Measurements from ENCODE around the gene PFDN4. TPM values are rescaled to one million over a fixed set of nuclear protein-coding genes. Genes with fewer than 3 reads are reported as not detected.
A peak's percentile ranks its signal among the peaks of the same experiment; 100 is the strongest.

The PFDN4 gene
- total and polyA plus RNA-seq, 2 of the 13 experiments (the other 11 are each of a cell fraction or from before 2014, with no cell fraction given) = 59.8 to 227 TPM

DNA sequence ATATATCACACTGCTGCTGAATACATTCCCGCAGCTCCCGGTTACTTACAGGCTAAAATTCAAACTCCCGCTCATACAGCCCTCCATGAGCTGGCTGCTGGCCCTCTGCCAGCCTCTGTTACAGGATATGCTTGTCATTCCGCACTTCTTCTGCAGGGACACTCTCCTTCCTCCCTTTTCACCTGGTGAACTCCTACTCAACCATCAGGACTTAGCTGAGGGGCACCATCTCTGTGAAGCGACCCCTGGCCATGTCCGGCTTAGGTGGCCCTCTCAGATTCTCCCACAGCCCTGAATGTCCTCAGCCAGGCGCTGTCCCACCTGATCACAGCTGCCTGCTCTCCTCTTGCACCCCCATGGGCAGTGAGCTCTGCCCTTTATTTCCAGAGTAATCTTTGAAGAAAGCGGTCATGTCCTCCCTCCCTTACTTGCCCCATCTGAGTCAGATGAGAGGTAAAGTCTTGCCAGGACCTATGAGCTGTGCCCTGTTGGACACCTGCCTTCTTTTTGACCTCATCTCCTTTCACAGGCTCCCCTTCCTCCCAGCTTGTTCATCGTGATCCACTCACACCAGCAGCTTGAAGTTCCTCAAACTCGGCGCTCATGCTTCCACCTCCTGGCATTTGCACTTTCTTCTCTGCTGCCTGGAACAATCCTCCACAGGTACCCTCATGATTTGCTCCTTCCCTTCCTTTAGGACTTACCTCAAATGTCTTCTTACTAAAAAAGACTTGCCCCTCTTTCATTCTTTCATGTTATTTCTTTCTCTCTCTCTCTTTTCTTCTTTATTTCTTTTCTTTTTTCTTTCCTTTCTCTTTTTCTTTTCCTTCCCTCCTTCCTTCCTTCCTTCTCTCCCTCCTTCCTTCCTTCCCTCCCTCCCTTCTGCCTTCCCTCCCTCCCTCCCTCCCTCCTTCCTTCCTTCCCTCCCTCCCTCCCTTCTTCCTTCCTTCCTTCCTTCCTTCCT, 39.7 kb upstream of the PFDN4 start:
- ChIA-PET POLR2A (interaction anchor here (0.8 to 3.9 kb wide), 4 partner anchors 35 to 64 kb away, joined by 3 to 19 read pairs (median 10); no protein-coding TSS in a partner anchor), CTCF (ENCODE audit: low intra/inter-chr PET ratio, low total read pairs) (no interaction called here)
- FAIRE-seq (no peak), DNase-seq (ENCODE audit: low spot score) (peak; percentile 47), ATAC-seq (peak; percentile 17; the same call in 2 of the 3 replicates)
- Histone ChIP-seq H3K36me3 (replicated peaks in 1 of 2; ENCODE audit: control insufficient read depth in 1 of 2, insufficient read depth in 2 of 2, low read length in 2 of 2) (no peaks in the 10 kb centered on the region), H3K4me1 (ENCODE audit: insufficient read depth, low read length) (peaks cover 47% of the 10 kb centered on the region), H3K9me3 (ENCODE audit: low read length) (no peaks in the 10 kb centered on the region), H2AFZ (ENCODE audit: low read length) (no peak overlapping the region), H3K27me3 (ENCODE audit: control insufficient read depth in 1 of 2, insufficient read depth in 2 of 2, low read length in 2 of 2) (no peaks in the 10 kb centered on the region), H4K20me1 (ENCODE audit: insufficient read depth, low read length) (no peaks in the 10 kb centered on the region), H3K4me2 (ENCODE audit: low read depth, low read length) (no peak overlapping the region), H3K9ac (ENCODE audit: insufficient read depth, low read depth, low read length) (no peak overlapping the region; the same call in 1 of the 2 replicates), H3K79me2 (ENCODE audit: insufficient read depth, low read length) (no peaks in the 10 kb centered on the region), H3K27ac (ENCODE audit: extremely low read length, insufficient read depth, low read length) (no peak overlapping the region), H3K4me3 (replicated peaks in 1 of 3; ENCODE audit: insufficient read depth in 1 of 3, low read depth in 2 of 3, low read length in 3 of 3) (no peak overlapping the region)
- in situ Hi-C loops (cut with HindIII; ENCODE audit: extremely low pct_ligation_motif_present, low pct_unique_long_range_greater_than_20kb) (no loop called here), intact Hi-C loops (cut with micrococcal nuclease; ENCODE audit: unreplicated experiment) (loop anchor here (2.0 kb wide), 1 partner anchor 35 kb away; no protein-coding TSS in a partner anchor)
- no TSS peak for BruUV-seq (replicated peaks)
- WGBS (ENCODE audit: low lambda C conversion rate) = 94% methylated on average over 11 of the region's 11 CpGs
- TF ChIP-seq, protein P1, sequence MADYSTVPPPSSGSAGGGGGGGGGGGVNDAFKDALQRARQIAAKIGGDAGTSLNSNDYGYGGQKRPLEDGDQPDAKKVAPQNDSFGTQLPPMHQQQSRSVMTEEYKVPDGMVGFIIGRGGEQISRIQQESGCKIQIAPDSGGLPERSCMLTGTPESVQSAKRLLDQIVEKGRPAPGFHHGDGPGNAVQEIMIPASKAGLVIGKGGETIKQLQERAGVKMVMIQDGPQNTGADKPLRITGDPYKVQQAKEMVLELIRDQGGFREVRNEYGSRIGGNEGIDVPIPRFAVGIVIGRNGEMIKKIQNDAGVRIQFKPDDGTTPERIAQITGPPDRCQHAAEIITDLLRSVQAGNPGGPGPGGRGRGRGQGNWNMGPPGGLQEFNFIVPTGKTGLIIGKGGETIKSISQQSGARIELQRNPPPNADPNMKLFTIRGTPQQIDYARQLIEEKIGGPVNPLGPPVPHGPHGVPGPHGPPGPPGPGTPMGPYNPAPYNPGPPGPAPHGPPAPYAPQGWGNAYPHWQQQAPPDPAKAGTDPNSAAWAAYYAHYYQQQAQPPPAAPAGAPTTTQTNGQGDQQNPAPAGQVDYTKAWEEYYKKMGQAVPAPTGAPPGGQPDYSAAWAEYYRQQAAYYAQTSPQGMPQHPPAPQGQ (CRISPR knock-in tag; IDR thresholded peaks at IDR 0.05; ENCODE audit: borderline replicate concordance) = no peak
- peak; percentile 84 for TF ChIP-seq PCBP2 (optimal IDR thresholded peaks at IDR 0.05; ENCODE audit: low read depth, low read length, poor library complexity, severe bottlenecking)
- TF ChIP-seq ZNF263 (CRISPR knock-in tag; IDR thresholded peaks at IDR 0.05) = peak; percentile 18; the same call in 1 of the 2 replicates
